ENCODE measurements around the gene DEFB119. TPM values are rescaled to one million over a fixed set of nuclear protein-coding genes. Genes with fewer than 3 reads are reported as not detected.

Gene DEFB119
- total and polyA plus RNA-seq, 2 donors (not counting 1 experiment from before 2014, with no cell fraction given) = not detected

- Histone ChIP-seq H3K36me3 (ENCODE audit: control insufficient read depth, insufficient read depth, low read length) (no peaks in the 10 kb centered on the region), H3K4me2 (ENCODE audit: extremely low read depth, insufficient read depth, low read length) (no peak overlapping the region)
- no peak for TF ChIP-seq CTCF (conservative IDR thresholded peaks at IDR 0.05 in 1 of 2, IDR thresholded peaks at IDR 0.05 in 1 of 2; ENCODE audit: low read depth in 1 of 2, low read length in 2 of 2)
- TF ChIP-seq EZH2 (IDR thresholded peaks at IDR 0.05; ENCODE audit: low read length, missing control alignments) = no peak
Observed at GRCh38 chr20:31330893-31331292, 59.5 kb downstream of the DEFB119 start.

More at GRCh38 chr20:31330893-31331292, 59.5 kb downstream of the DEFB119 start:
- no peaks in the 10 kb centered on the region for H3K4me1 ChIP-seq (ENCODE audit: control insufficient read depth, extremely low read depth, insufficient read depth, low read length)
- H3K9me3 ChIP-seq (ENCODE audit: control insufficient read depth, insufficient read depth, low read depth, low read length) = no peaks in the 10 kb centered on the region
- no peak overlapping the region for H2AFZ ChIP-seq (ENCODE audit: low read length)
- H4K20me1 ChIP-seq (ENCODE audit: control insufficient read depth, extremely low read depth, insufficient read depth, low read length) = no peaks in the 10 kb centered on the region
- H3K4me3 ChIP-seq (replicated peaks in 1 of 4; ENCODE audit: control extremely low read depth in 1 of 4, insufficient read depth in 1 of 4, low read depth in 3 of 4, low read length in 4 of 4) = no peak overlapping the region
- no peak for DNase-seq (ENCODE audit: low read depth in 2 of 2)
- H3K79me2 ChIP-seq (ENCODE audit: control insufficient read depth, insufficient read depth, low read length) = no peaks in the 10 kb centered on the region
- H3K9ac ChIP-seq (ENCODE audit: insufficient read depth, low read length) = no peak overlapping the region
- H3K27ac ChIP-seq (ENCODE audit: insufficient read depth, low read length) = no peak overlapping the region
- no peaks in the 10 kb centered on the region for H3K27me3 ChIP-seq (ENCODE audit: control insufficient read depth, insufficient read depth, low read length)

Other genes with a start within 250 kb of the DEFB119 start
- not detected in 2 replicates for gene DEFB115, start 132.9 kb downstream of the DEFB119 start, total RNA-seq
- not detected in 2 replicates for gene DEFB115, start 132.9 kb downstream of the DEFB119 start, polyA plus RNA-seq
- gene DEFB116, start 82.0 kb downstream of the DEFB119 start, total RNA-seq = not detected in 2 replicates
- not detected in 2 replicates for gene DEFB116, start 82.0 kb downstream of the DEFB119 start, polyA plus RNA-seq
- gene DEFB118, start 22.0 kb downstream of the DEFB119 start, total RNA-seq = not detected in 2 replicates
- gene DEFB118, start 22.0 kb downstream of the DEFB119 start, polyA plus RNA-seq = not detected in 2 replicates
- not detected in 2 replicates for gene DEFB121, start 15.6 kb upstream of the DEFB119 start, total RNA-seq
- not detected in 2 replicates for gene DEFB121, start 15.6 kb upstream of the DEFB119 start, polyA plus RNA-seq
- not detected in 2 replicates for gene DEFB123, start 50.0 kb upstream of the DEFB119 start, total RNA-seq
- not detected in 2 replicates for gene DEFB123, start 50.0 kb upstream of the DEFB119 start, polyA plus RNA-seq
- gene DEFB124, start 84.5 kb upstream of the DEFB119 start, total RNA-seq = not detected in 2 replicates
- gene DEFB124, start 84.5 kb upstream of the DEFB119 start, polyA plus RNA-seq = not detected in 2 replicates
- gene REM1, start 84.7 kb upstream of the DEFB119 start, total RNA-seq = not detected in 2 replicates
- gene REM1, start 84.7 kb upstream of the DEFB119 start, polyA plus RNA-seq = not detected in 2 replicates
- gene HM13, start 123.9 kb upstream of the DEFB119 start, total RNA-seq = 41.9 and 52.5 TPM in 2 replicates
- gene HM13, start 123.9 kb upstream of the DEFB119 start, polyA plus RNA-seq = 153 and 157 TPM in 2 replicates
- 27.4 and 31.1 TPM in 2 replicates for gene ID1, start 214.7 kb upstream of the DEFB119 start, total RNA-seq
- gene ID1, start 214.7 kb upstream of the DEFB119 start, polyA plus RNA-seq = 14.5 and 62.4 TPM in 2 replicates
- gene COX4I2, start 247.3 kb upstream of the DEFB119 start, total RNA-seq = not detected in 2 replicates
- not detected in 2 replicates for gene COX4I2, start 247.3 kb upstream of the DEFB119 start, polyA plus RNA-seq

Data from fibroblast of lung (primary cell).